HG03342 (cell line): ENCODE data around the gene ZNF43.
"Not testable (repeated sequence)": the region's sequence is repeated elsewhere in the genome, so short reads cannot be mapped to it uniquely, and the experiment has no call there.

Experiments used
- ATAC-seq: cut with Tn5 transposase; IDR thresholded peaks from one replicate; pipeline ENCODE4 v1.9.1; 2021; ENCODE audit warnings: mild to moderate bottlenecking, moderate library complexity; ENCODE audit not compliant: unreplicated experiment

Gene ZNF43

GRCh38 chr19:21812448-21812847 is 23.5 kb downstream of the ZNF43 start:
- ATAC-seq = no peak

- ATAC-seq = not testable (repeated sequence)
These were observed 27.5 kb downstream of the ZNF43 start for GRCh38 chr19:21808400-21809000.

GRCh38 chr19:21789466-21790085 is 46.4 kb downstream of the ZNF43 start:
- no peak for ATAC-seq

GRCh38 chr19:21786936-21787335 is 49.0 kb downstream of the ZNF43 start:
- ATAC-seq = no peak

- not testable (repeated sequence) for ATAC-seq
These were observed 60.2 kb downstream of the ZNF43 start for GRCh38 chr19:21775792-21776191.

GRCh38 chr19:21767065-21767800 is 68.7 kb downstream of the ZNF43 start, which contains the start of gene ZNF100:
ZNF100 (minus strand) TSS chr19:21767579; CDS start chr19:21767429, 150 bp downstream.
- peak; percentile 91 for ATAC-seq

- ATAC-seq = peak; percentile 6
These were observed 69.3 kb downstream of the ZNF43 start for GRCh38 chr19:21766705-21767064.

- ATAC-seq = no peak
These were observed 70.8 kb downstream of the ZNF43 start for GRCh38 chr19:21765151-21765550.

- not testable (repeated sequence) for ATAC-seq
These were observed 74.4 kb downstream of the ZNF43 start for GRCh38 chr19:21761547-21761946.

- ATAC-seq = no peak
These were observed 77.7 kb downstream of the ZNF43 start for GRCh38 chr19:21758296-21758695.

- ATAC-seq = not testable (repeated sequence)
These were observed 80.4 kb downstream of the ZNF43 start for GRCh38 chr19:21755555-21755954.
